Thyroid gland (tissue), 4 donors: ENCODE data around the gene RNF213.

ENCODE experiments used
- POLR2A ChIP-seq, 2 donors: fragments of 450-650 bp; IDR thresholded peaks; one replicate each; pipeline ENCODE4 v1.6.1; 2017; ENCODE audit warnings: antibody characterized with exemption in 2 of 2, mild to moderate bottlenecking in 2 of 2, moderate library complexity in 1 of 2
- TF ChIP-seq, protein P1 (sequence below), 6 experiments: fragments of 200-600 bp in 3 of 6; fragments of 450-650 bp in 3 of 6; sonication (generic) in 3 of 6; IDR thresholded peaks; one replicate each; pipeline ENCODE4 v1.5.1; 2016 to 2019; ENCODE audit warnings: antibody characterized with exemption in 6 of 6, mild to moderate bottlenecking in 2 of 6, inconsistent platforms in 1 of 6, moderate library complexity in 1 of 6

DNA sequence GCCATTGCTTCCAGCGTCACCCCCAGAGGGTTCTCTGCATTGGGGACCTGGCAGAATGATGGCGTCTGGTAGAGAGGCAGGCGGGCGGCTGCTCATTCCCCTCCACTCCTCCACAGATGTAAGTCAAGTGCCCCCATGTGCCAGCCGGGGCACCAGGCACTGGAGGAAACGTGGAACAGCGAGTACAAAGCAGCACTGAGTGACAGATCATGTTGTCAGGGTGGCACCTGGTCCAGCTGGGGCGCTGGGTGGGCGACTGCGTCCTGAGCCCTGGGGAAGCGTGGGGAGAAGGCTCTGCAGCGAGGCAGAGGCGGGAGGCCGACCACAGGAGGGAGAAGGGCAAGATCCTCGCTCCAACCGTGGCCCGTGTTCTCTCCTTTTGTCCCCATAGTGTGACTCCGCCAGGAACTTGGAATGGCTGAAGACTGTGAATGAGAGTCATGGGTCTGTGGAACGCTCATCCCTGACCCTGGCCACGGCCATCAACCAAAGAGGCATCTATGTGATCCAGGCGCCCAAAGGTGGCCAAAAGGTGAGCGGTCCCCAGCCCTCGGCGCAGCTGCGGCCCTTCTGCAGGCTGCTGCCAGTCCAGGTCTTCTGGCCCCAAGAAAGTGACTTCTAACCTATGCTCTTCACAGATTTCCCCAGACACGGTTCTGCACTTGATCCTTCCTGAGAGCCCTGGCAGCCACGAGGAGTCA lies 76.7 kb downstream of the RNF213 start:
- no peak for TF ChIP-seq POLR2A (IDR thresholded peaks at IDR 0.05)
- TF ChIP-seq, protein P1, sequence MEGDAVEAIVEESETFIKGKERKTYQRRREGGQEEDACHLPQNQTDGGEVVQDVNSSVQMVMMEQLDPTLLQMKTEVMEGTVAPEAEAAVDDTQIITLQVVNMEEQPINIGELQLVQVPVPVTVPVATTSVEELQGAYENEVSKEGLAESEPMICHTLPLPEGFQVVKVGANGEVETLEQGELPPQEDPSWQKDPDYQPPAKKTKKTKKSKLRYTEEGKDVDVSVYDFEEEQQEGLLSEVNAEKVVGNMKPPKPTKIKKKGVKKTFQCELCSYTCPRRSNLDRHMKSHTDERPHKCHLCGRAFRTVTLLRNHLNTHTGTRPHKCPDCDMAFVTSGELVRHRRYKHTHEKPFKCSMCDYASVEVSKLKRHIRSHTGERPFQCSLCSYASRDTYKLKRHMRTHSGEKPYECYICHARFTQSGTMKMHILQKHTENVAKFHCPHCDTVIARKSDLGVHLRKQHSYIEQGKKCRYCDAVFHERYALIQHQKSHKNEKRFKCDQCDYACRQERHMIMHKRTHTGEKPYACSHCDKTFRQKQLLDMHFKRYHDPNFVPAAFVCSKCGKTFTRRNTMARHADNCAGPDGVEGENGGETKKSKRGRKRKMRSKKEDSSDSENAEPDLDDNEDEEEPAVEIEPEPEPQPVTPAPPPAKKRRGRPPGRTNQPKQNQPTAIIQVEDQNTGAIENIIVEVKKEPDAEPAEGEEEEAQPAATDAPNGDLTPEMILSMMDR (IDR thresholded peaks at IDR 0.05) = no peak
